SK-N-MC (cell line): Measurements from ENCODE around the gene MRTFA.

Experiments
- EZH2 ChIP-seq: fragments of 200-600 bp; sonication (generic); IDR thresholded peaks from one replicate; pipeline ENCODE4 v1.6.1; 2017; ENCODE audit warnings: antibody characterized with exemption
- POLR2AphosphoS5 ChIP-seq: IDR thresholded peaks from 2 replicates; pipeline ENCODE4 v1.6.1; 2012; ENCODE audit warnings: mild to moderate bottlenecking, low read depth, low read length, borderline replicate concordance

DNA sequence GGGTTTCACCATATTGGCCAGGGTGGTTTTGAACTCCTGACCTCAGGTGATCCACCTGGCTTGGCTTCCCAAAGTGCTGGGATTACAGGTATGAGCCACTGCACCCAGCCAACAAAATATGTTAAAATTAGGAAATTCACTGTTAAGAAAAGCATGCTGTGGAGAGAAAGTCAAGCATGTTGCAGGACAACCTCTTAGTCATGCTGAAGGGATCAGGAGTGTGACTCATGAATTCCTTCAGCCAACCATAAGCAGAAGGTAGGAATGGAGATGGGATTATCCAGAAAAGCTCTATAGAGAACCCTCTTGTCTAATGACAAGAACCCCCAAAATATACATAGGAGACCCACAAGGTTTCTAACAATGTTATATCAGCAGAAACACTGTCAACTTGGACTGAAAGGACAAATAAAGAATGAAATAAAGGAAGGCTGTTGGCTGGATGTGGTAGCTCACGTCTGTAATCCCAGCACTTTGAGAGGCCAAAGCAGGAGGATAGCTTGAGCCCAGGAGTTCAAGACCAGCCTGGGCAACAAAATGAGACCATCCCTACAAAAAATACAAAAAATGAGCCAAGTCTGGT is 16.0 kb downstream of the MRTFA start:
- TF ChIP-seq POLR2AphosphoS5, result no peak
- TF ChIP-seq EZH2, result no peak
